Testis (tissue), 2 donors: ENCODE measurements around the gene RFC5.

Experiments used
- CTCF ChIP-seq, 3 experiments: fragments of 450-650 bp in 2 of 3; fragments of 200-600 bp in 1 of 3; sonication (generic) in 1 of 3; IDR thresholded peaks; one replicate each; pipeline ENCODE4 v1.5.1; 2016 to 2019; ENCODE audit warnings: antibody characterized with exemption in 3 of 3, mild to moderate bottlenecking in 2 of 3, moderate library complexity in 1 of 3
- POLR2A ChIP-seq: fragments of 450-650 bp; IDR thresholded peaks from one replicate; pipeline ENCODE4 v1.6.1; 2017; ENCODE audit warnings: antibody characterized with exemption, mild to moderate bottlenecking, moderate library complexity

GRCh38 chr12:118025168-118025567 is 8.7 kb downstream of the RFC5 start:
- TF ChIP-seq CTCF (IDR thresholded peaks at IDR 0.05) (no peak), POLR2A (no peak)
